Measurements from ENCODE around the gene GPI. TPM values are rescaled to one million over a fixed set of nuclear protein-coding genes. Genes with fewer than 3 reads are reported as not detected.

The GPI gene
- total RNA-seq: 111 and 127 TPM in 2 replicates

GRCh38 chr19:34364830-34365462 lies at the start of gene GPI:
GPI (plus strand) TSS chr19:34365196; CDS start chr19:34365267, 71 bp downstream.

GRCh38 chr19:34404109-34404909 lies 39.3 kb downstream of the GPI start, which contains the start of gene PDCD2L:
PDCD2L (plus strand) TSS chr19:34404399; CDS start chr19:34404431, 32 bp downstream.

Other genes starting within 250 kb of the GPI start
- 81.2 and 97.6 TPM in 2 replicates for gene LSM14A, start 192.7 kb upstream of the GPI start, total RNA-seq
- gene GARRE1, start 110.6 kb upstream of the GPI start, total RNA-seq: 27.3 and 45.3 TPM in 2 replicates
- 27.9 and 28.0 TPM in 2 replicates for gene PDCD2L, start 39.2 kb downstream of the GPI start, total RNA-seq
- gene UBA2, start 63.2 kb downstream of the GPI start, total RNA-seq: 107 and 137 TPM in 2 replicates
- 28.6 and 34.4 TPM in 2 replicates for gene WTIP, start 116.6 kb downstream of the GPI start, total RNA-seq

Measured in epithelial cell of umbilical artery (primary cell).